ENCODE data around the gene SLC5A10. TPM values are rescaled to one million over a fixed set of nuclear protein-coding genes. Genes with fewer than 3 reads are reported as not detected.

Gene SLC5A10
- total and polyA plus RNA-seq, 7 donors: 0.19 TPM; not detected in 6

GRCh38 chr17:19005789-19006430, 53.9 kb downstream of the SLC5A10 start:
- 88 to 90% methylated on average over 4 of the region's 4 CpGs for WGBS, 2 donors
- H3K4me3 ChIP-seq: no peak overlapping the region
- intact Hi-C loops (cut with DNase I): no loop called here
- H3K27me3 ChIP-seq: no peaks in the 10 kb centered on the region
- H3K9me3 ChIP-seq: no peaks in the 10 kb centered on the region
- TF ChIP-seq POLR2AphosphoS5 (IDR thresholded peaks at IDR 0.05): no peak
- TF ChIP-seq POLR2A (IDR thresholded peaks at IDR 0.05): no peak
- TF ChIP-seq CTCF (IDR thresholded peaks at IDR 0.05): no peak
- TF ChIP-seq EP300 (IDR thresholded peaks at IDR 0.05): no peak
- H3K4me1 ChIP-seq: peaks cover 0 to 16% (median 13%) of the 10 kb centered on the region in 4 donors
- no peak overlapping the region for H3K27ac ChIP-seq
- no peaks in the 10 kb centered on the region for H3K36me3 ChIP-seq
- no peak for DNase-seq

- intact Hi-C loops (cut with DNase I): no loop called here
- DNase-seq: no peak
- Histone ChIP-seq H3K9me3 (no peaks in the 10 kb centered on the region), H3K36me3 (no peaks in the 10 kb centered on the region), H3K27ac (no peak overlapping the region), H3K4me1 (peaks cover 0 to 16% (median 13%) of the 10 kb centered on the region in 4 donors), H3K27me3 (no peaks in the 10 kb centered on the region), H3K4me3 (no peak overlapping the region)
- TF ChIP-seq POLR2A (IDR thresholded peaks at IDR 0.05) (no peak), POLR2AphosphoS5 (IDR thresholded peaks at IDR 0.05) (no peak), EP300 (IDR thresholded peaks at IDR 0.05) (no peak), CTCF (IDR thresholded peaks at IDR 0.05) (no peak)
Observed at GRCh38 chr17:19006698-19007097, 54.7 kb downstream of the SLC5A10 start.

- H3K9me3 ChIP-seq: no peaks in the 10 kb centered on the region
- WGBS, 2 donors: 94 to 97% methylated on average over 12 of the region's 12 CpGs
- H3K27me3 ChIP-seq: no peaks in the 10 kb centered on the region
- peaks cover 0 to 2% (median under 1%) of the 10 kb centered on the region in 4 donors for H3K4me1 ChIP-seq
- no peaks in the 10 kb centered on the region for H3K36me3 ChIP-seq
- intact Hi-C loops (cut with DNase I): no loop called here
- no peak overlapping the region for H3K4me3 ChIP-seq
- TF ChIP-seq POLR2AphosphoS5 (IDR thresholded peaks at IDR 0.05): no peak
- no peak for TF ChIP-seq EP300 (IDR thresholded peaks at IDR 0.05)
- TF ChIP-seq CTCF (IDR thresholded peaks at IDR 0.05): no peak
- TF ChIP-seq POLR2A (IDR thresholded peaks at IDR 0.05): no peak
- DNase-seq: no peak
- no peak overlapping the region for H3K27ac ChIP-seq
Observed at GRCh38 chr17:19009970-19010369, 58.0 kb downstream of the SLC5A10 start.

GRCh38 chr17:19010729-19011505, 59.0 kb downstream of the SLC5A10 start:
- no peaks in the 10 kb centered on the region for H3K36me3 ChIP-seq
- no peaks in the 10 kb centered on the region for H3K4me1 ChIP-seq
- H3K4me3 ChIP-seq: no peak overlapping the region
- TF ChIP-seq POLR2AphosphoS5 (IDR thresholded peaks at IDR 0.05) (no peak), EP300 (IDR thresholded peaks at IDR 0.05) (no peak)
- 25 to 64% methylated on average over 11 of the region's 11 CpGs for WGBS, 2 donors
- H3K9me3 ChIP-seq: no peaks in the 10 kb centered on the region
- no peak overlapping the region for H3K27ac ChIP-seq
- intact Hi-C loops (cut with DNase I): no loop called here
- no peak for DNase-seq
- no peaks in the 10 kb centered on the region for H3K27me3 ChIP-seq

GRCh38 chr17:19011581-19011980, 59.6 kb downstream of the SLC5A10 start:
- Histone ChIP-seq H3K27me3 (no peaks in the 10 kb centered on the region), H3K4me3 (no peak overlapping the region), H3K4me1 (no peaks in the 10 kb centered on the region), H3K27ac (no peak overlapping the region), H3K36me3 (no peaks in the 10 kb centered on the region), H3K9me3 (no peaks in the 10 kb centered on the region)
- DNase-seq: no peak
- TF ChIP-seq EP300 (IDR thresholded peaks at IDR 0.05): no peak
- no peak for TF ChIP-seq CTCF (IDR thresholded peaks at IDR 0.05)
- TF ChIP-seq POLR2AphosphoS5 (IDR thresholded peaks at IDR 0.05): no peak
- TF ChIP-seq POLR2A (IDR thresholded peaks at IDR 0.05): no peak
- intact Hi-C loops (cut with DNase I): no loop called here
- 51 to 78% methylated on average over 6 of the region's 6 CpGs for WGBS, 2 donors
